ENCODE measurements around the gene DYTN.

DYTN gene

GRCh38 chr2:206611736-206612135 is 106.5 kb downstream of the DYTN start:
- DNase-seq (ENCODE audit: low read depth) = no peak

- no peak for DNase-seq (ENCODE audit: low read depth)
These were observed 107.0 kb downstream of the DYTN start for GRCh38 chr2:206611191-206611590.

GRCh38 chr2:206610451-206610850 is 107.7 kb downstream of the DYTN start:
- DNase-seq (ENCODE audit: low read depth) = no peak

- DNase-seq (ENCODE audit: low read depth) = no peak
These were observed 115.0 kb downstream of the DYTN start for GRCh38 chr2:206603243-206603642.

Measured in stimulated activated CD8-positive, alpha-beta memory T cell treated with anti-CD3 and anti-CD28 coated beads, Interleukin-15, amount 100 ng/mL, for 24 hours (primary cell).